HG03558 (cell line): Measurements from ENCODE around the gene TEX19.
"Not testable (repeated sequence)": the region's sequence is repeated elsewhere in the genome, so short reads cannot be mapped to it uniquely, and the experiment has no call there.

Source experiments
- ATAC-seq: cut with Tn5 transposase; IDR thresholded peaks from one replicate; pipeline ENCODE4 v1.9.1; 2021; ENCODE audit warnings: moderate number of reproducible peaks; ENCODE audit not compliant: unreplicated experiment; ENCODE audit errors: extremely low read depth

TEX19 gene

DNA sequence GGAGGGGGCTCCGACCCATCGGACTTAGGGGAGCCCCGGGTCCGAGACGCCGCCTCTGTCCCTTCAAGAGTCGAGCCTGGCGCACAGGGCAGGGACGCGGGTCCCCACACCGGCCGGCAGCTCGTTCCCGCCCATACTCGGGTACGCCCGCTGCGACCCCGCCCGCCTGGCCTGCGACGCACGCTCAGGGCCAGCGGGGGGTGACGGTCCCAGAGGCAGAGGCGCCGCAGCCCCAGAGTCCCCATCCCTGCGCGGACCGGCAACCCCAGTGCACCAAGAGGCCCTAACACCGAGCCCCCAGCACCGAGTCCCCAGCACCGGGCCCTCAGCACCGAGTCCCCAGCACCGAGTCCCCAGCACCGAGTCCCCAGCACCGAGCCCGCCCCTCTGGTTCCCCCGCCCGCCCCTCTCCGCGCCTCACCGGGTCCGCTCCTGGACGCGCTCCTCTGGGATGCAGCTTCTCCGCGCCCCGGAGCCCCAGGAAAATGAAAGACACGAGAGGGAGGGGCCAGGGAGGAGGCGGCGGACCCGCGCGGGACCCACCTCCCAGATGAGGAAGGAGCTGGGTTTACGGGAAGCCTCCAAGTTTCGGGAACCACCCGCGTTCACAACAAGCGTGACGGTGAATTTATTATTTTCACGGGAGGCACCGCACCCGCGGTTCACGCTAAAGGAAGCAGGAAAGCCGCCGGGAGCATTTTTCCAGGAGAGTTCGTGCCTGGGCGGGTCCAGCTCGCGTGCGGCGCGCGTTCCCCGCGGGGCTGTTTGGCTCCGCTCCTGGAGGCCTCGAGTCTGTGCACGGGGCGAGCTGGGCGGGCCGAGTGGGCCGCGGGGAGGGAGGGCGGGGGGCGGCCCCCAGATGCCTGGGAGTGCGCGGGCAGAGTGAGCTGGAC lies 25.5 kb upstream of the TEX19 start, which contains the start of gene SECTM1:
Gene SECTM1, minus strand, starts transcription at position 488 of the 893 bp plus-strand sequence. CDS start 6,526 bp downstream, outside the sequence.
- no peak for ATAC-seq

DNA sequence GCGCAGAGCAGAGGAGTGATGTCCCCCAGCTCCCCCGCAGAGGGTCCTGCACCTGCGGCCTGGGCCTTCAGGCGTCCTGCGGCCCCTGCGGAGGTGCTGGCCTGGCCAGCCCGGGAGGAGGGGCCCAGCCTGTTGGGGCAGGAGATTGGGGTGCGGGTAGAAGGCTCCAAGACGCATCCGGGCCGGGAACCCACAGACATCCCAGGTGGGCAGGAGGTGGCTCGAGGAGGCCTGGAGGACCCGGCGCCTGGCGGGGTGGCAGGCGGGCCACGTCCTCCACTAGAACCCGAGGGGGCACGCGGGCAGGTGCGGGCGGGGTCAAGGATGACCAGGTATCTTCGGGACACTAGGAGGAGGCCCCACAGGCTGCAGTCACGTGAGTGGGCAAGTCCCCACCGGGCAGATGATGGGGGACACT lies 24.8 kb upstream of the TEX19 start:
- ATAC-seq, result no peak

DNA sequence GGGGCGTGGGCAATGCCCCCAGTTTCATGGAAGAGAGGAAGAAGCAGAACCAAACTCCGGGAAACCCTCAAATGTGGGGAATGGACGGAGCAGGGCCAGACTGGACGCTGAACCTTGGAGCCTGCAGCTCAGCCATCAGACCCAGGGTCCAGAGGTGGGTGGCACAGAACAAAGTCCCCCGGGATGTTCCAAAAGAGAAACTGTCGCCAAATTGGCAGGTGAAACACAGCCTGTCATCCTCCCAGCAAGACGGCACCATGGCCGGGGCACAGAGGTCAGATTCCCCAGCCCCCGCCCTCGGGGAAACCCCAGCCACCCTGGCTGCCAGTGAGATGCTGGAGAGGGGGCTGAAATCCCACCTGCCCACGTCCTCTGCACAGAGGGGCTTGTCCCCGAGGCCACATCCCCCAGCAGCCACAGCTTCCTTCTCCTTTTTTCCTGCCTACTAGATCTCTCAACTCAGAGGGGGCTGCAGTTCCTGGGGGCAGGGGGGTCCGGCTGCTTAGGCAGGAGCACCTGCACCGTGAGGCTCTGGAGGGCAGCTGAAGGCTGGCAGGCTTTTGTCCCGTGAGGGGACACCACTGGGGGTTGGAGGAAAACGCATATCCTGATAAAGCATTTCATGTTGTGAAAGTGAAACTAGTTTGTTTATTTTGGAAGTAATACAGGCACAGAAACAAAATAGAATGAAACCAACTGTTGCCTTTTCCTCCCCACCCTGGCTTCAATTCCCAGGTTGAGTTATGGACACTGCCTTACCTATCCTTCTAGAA lies 24.2 kb upstream of the TEX19 start:
- no peak for ATAC-seq

DNA sequence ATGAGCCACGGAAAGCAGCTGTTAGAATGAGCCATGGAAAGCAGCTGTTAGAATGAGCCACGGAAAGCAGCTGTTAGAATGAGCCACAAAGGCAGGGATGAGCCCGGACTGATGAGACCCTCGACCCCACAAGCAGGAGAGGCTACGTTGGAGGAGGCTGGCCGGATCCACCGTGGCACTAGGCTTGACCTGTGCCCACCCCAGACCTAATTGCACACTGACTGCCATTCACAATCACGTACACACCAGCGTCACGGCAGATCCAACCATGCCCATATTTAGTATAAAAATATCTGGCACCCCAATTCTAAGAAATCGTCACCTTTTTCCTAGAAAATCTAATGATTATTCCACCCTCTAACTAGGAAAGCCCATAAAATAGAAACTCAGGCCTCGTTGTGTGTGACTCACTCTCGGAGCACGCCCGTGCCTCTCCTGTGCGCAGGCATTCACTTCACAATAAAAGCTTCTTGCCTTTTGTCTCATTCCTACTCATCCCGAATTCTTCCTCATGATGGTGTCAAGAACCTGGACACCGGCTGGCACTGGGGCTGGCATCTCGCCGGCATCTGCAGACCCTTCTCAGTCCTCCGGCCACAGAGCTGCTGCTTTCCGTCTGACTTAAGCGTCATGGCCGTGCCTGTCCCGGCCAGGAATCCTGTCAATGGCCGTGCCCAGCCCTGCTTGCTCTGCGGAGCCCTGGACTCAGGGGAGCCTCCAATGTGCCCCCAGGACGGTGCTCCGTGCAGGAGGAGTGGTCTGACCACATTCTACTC lies 20.0 kb upstream of the TEX19 start:
- no peak for ATAC-seq

DNA sequence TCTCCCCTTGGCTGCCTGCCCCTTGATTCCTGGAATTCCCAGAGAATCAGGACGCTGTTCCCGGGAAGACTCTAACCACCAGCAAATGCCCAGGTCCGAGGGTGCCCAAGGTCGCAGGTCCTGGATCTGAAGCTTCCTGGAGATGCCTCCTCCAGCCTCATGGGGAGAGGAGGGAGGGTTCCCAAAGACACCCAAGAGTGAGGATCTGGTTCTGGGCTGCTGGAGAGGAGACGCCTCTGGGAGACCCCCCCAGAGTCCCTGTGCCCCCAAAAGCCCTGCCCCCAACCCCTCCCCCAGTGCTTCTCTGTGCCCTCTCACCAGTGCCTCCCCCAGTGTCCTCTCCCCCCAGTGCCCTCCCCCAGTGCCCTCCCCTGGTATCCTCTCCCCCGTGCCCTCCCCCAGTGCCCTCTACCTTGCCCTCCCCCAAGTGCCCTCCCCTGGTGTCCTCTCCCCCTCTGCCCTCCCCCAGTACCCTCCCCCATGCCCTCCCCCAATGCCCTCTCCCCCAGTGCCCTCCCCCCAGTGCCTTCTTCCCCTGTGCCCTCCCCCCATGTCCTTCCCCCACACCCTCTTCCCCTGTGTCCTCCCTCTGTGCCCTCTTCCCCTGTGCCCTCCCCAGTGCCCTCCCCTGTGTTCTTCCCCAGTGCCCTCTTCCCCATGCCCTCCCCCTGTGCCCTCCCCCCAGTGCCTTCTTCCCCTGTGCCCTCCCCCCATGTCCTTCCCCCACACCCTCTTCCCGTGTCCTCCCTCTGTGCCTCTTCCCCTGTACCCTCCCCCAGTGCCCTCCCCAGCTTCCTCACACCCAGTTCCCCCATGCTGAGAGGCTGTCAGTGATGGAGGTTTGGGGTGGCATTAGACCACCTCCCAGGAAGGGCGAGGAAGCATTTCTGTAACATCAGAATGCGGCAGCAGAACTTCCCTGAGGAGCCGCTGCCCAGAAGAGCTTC lies 19.1 kb upstream of the TEX19 start:
- ATAC-seq, result no peak

DNA sequence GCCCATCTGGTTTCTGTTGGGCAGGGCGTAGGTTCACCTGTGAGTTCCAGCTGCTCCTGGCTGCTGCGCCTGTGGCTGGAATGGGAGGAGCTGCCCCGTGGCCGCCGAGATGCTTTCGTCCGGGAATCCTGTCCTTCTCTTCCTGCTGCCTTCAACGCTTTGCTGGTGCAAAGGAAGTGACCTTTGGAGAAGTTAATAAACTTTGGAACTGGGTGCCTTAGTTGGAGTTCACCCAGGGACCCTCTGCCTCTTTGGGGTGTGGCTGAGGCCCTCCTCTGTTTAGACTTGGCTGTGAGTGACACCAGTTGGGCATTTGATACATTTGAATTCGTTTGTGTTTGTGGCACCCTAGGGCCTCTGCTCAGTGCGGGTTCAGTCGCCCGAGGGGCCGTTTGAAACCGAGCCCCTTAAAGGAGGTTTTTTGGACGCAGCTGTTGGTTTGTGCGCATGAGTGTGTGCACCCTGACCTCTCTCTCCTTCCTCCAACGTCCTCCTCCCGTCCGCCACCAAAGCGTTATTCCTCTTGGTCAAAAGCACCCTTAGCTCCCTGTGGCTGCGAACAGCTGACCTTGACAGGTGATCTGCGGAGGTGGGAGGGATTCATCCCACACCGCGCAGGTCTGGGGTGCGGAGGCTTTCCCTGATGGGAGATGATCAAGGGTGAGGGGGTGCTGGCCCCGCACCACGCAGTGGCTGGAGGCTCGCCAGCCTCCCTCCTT lies 16.5 kb upstream of the TEX19 start:
- ATAC-seq, result no peak

DNA sequence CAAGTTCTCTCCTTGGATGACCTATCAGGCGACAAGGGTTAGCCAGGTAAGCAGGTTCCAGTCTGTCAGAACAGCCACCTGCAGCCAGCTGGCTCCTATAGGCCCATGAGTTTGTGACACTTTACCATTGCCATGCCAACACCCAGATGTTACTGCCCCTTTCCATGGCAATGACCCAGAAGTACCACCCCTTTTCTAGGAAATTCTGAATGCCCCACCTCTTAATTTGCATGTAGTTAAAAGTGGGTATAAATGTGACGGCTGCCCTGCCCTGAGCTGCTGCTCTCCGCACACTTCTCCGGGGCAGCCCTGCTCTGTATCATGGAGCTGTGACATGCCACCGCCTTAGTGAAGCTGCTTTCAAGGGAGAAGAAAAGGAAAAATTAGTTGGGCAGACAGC lies 15.5 kb upstream of the TEX19 start:
- no peak for ATAC-seq

DNA sequence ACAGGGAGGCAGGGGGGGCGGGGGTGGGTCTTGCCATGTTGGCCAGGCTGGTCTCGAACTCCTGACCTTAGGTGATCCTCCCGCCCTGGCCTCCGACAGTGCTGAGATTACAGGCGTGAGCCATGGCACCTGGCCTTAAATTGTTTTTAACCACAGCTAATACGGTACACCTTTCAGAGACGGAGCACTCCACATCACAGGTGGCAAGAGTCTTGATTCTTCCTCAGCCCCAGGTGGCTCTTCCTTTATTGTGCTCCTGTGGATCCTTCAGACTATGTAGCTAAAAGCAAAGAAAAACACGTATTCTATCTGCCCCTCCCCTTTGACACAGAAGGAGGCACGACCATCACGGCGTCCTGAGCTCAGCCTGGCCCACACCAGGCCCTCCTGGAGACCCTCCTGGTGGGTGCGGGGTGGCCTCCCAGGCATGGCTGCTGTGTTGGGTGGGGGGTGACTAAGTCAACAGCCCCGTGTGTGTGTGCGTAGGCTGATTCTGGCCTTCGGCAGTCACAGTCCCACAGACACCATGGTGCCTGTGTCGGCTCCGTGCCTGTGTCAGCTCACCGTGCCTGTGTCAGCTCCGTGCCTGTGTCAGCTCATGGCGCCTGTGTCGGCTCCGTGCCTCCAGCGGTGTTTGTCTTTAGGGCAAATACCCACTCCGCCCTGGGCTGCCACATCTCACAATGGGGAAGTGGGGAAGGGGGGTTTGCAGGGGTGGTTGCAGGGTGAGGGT lies 14.7 kb upstream of the TEX19 start:
- ATAC-seq, result no peak

DNA sequence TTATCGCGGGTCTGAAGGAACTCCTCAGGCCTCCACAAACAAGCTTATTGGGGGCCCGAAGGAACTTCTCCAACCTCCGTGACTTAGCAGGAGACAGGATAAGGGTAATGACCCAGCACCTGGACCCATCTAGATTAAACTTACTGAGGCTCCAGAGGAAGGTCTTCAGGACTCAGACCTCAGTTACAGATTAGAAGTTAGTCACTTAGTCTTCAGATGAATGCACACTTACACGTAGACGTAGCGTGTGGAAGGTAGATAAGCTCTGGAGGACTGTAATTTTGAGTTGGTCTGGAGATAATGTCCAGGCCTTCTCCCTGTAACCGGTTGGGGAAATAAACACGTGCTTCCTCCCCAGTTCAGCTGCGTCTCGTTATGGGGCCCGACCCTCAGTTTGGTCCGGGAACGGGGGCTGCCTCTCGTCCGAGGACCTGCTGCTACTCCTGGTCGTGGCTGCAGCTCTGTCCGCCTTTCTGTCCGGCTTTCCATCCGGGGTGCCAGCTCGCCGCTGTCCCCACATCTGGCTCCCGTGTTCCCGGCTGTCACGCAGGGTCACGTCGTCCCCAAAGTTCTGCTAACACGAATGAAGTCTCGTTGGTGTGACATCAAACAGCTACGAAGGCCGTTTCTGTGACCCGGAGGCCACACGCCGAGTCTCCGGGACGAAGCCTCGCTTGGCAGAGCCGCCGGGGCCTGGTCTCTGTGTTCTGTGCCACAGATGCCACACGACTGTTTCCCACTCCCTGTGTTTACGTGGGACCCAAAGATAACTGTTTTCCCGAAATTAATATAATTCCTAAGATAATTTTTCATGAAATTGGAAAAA lies 13.7 kb upstream of the TEX19 start:
- no peak for ATAC-seq

DNA sequence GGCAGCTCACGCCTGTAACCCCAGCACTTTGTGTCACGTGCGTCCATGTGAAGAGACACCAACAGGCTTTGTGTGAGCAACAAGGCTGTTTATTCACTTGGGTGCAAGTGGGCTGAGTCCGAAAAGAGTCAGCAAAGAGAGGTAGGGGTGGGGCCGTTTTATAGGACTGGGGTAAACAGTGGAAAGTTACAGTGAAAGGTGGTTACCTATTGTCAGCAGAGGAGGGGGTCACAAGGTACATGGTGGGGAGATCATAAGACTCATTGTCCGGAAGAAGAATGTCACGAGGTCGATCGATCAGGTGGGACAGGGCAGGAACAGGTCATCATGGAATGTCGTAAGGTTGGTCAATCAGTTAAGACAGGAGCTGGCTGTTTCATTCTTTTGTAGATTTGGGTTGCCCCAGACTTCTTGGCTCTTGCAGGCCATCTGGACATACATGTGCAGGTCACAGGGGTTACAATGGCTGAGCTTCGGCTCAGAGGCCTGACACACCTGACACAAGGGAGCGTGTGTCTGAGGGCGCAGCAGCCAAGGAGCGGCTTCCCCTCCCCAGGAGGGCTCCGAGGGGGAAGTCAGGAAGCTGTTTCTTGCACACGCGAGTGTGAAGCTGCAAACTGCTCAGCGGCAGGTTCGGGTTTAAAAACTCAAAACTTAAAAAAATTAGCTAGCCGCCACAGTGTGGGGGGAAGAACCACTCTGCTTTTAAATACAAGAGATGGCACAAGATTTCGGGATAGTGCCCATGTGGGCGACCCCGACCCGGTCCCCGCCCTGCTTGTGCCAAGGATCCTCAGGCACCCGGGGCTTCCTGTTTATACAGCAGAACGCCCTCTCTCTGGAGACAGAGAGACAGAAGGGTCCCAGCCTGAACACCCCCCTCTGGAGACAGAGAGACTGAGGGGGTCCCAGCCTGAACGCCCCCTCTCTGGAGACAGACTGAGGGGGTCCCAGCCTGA lies 12.4 kb upstream of the TEX19 start:
- no peak for ATAC-seq

DNA sequence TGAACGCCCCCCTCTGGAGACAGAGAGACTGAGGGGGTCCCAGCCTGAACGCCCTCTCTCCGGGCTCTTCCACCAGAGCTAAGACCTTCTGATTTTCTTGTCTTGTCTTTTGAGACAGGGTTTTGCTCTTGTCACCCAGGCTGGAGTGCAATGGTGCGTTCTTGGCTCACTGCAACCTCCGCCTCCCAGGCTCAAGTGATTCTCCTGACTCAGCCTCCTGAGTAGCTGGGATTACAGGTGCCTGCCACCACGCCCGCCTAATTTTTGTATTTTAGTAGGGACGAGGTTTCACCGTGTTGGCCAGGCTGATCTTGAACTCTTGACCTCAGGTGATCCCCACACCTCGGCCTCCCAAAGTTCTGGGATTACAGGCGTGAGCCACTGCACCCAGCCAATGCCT lies 11.1 kb upstream of the TEX19 start:
- not testable (repeated sequence) for ATAC-seq

DNA sequence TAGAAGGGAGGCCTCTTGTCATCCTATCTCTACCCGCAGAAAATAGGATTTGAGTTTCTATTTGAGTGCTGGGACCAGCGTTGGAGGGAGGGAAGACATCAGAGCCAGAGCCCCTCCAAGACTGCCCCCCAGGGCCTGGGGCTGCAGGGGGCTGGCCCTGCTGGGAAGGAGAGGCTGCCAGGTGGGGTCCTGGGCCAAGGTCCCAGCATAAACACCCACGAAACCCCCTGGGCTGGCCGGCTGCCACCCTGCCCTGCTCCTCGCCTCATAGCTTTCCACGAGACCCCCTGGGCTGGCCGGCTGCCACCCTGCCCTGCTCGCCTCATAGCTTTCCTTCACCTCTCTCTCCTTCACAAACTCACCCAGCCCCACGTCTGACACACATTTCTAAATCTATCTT lies 10.6 kb upstream of the TEX19 start:
- ATAC-seq, result no peak

DNA sequence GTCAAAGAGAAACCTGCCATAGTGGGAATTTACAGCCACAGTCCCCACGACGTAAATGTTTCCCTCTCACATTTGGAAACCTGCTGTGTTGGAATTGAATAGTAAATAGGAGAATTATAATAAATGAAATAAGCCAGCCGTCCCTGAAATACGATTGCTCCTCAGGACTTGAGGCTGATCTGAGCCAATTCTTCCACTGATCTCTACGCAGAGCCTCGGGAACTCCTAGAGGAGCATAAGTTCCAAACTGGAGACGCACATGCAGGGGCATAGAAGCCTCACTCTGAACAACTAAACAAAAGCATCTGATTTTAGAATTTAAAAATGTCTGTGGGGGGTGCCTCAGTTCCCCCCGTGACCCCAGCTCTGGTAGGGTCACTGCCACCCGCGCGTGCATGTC lies 10.2 kb upstream of the TEX19 start:
- ATAC-seq, result no peak

DNA sequence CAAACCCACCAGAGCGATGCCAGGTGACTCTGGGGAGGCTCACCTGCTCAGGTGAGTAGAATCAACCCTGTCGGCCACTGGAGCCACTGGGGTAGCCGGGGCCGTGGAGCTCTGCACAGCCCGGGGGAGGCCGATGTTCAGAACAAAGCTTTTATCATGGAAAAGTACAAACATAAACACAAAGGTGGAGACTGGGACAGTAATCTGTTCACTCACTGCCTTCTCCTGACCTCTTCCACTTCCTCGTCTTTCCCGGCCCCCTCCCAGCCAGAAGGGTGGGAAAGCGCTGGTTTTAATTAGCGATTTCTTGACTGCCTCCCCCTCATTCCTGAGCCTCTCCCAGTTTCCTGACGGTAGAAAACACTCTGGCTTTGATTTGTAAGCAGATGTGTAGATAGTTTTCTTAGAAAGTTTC lies 9.8 kb upstream of the TEX19 start:
- no peak for ATAC-seq

DNA sequence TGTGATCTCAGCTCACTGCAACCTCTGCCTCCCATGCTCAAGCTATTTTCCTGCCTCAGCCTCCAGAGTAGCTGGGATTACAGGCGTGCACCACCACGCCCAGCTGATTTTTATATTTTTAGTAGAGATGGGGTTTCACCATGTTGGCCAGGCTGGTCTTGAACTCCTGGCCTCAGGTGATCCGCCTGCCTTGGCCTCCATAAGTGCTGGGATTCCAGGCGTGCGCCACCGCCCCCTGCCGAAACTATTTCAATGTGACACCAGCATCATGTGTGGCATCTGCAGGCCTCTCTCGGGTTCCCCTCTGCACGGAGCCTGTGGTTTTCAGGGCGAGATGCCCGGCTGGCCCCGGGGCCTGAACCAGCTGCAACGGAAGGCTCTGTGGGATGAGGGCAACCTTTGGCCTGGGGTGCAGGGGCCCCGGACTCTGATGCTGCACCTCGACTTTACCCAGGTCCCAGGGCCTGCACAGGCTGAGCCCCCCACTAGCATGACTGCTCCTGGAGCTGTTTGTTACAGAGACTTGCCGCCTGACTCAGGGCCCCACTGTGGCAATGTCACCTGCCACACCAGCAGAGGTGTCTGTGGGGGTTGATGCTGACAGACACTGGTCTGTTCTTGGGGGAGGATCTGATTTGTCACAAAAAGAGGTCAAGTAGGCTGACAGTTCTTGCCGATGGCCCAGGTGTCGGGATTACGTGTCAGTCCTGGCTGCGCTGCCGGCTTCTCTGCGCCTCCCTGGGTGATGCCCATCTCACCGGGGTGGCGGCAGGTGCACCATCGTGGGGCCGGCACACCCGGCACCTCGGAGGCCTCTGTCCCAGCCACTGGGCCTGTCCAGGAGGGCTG lies 8.6 kb upstream of the TEX19 start:
- ATAC-seq, result no peak
